Measurements from ENCODE around the gene GCNT1.
"Not testable (repeated sequence)": the region's sequence is repeated elsewhere in the genome, so short reads cannot be mapped to it uniquely, and the experiment has no call there.

The GCNT1 gene

GRCh38 chr9:76444322-76444929 is 14.6 kb upstream of the GCNT1 start:
- DNase-seq = no peak

GRCh38 chr9:76445976-76446375 is 13.0 kb upstream of the GCNT1 start:
- no peak for DNase-seq

- no peak for DNase-seq
These were observed 10.5 kb upstream of the GCNT1 start for GRCh38 chr9:76448501-76448900.

GRCh38 chr9:76451234-76451633 is 7.7 kb upstream of the GCNT1 start:
- DNase-seq = no peak

GRCh38 chr9:76452839-76453238 is 6.1 kb upstream of the GCNT1 start:
- DNase-seq = no peak

GRCh38 chr9:76453785-76454184 is 5.2 kb upstream of the GCNT1 start:
- no peak for DNase-seq

GRCh38 chr9:76454311-76454710 is 4.7 kb upstream of the GCNT1 start:
- no peak for DNase-seq

- peak in 3 of 5 donors; percentile 12 to 38 (median 24) for DNase-seq
These were observed 2.6 kb upstream of the GCNT1 start for GRCh38 chr9:76456202-76456926.

GRCh38 chr9:76459694-76460635 is 983 bp downstream of the GCNT1 start:
- DNase-seq = no peak

- no peak for DNase-seq
These were observed 3.1 kb downstream of the GCNT1 start for GRCh38 chr9:76462126-76462525.

GRCh38 chr9:76463211-76463610 is 4.2 kb downstream of the GCNT1 start:
- DNase-seq = no peak

GRCh38 chr9:76464706-76465105 is 5.7 kb downstream of the GCNT1 start:
- DNase-seq = no peak

GRCh38 chr9:76465442-76466298 is 6.7 kb downstream of the GCNT1 start:
- no peak for DNase-seq

GRCh38 chr9:76466299-76466605 is 7.3 kb downstream of the GCNT1 start:
- DNase-seq = no peak

- DNase-seq = no peak
These were observed 15.4 kb downstream of the GCNT1 start for GRCh38 chr9:76474419-76474818.

GRCh38 chr9:76475686-76476085 is 16.7 kb downstream of the GCNT1 start:
- DNase-seq = no peak

GRCh38 chr9:76477818-76478217 is 18.8 kb downstream of the GCNT1 start:
- DNase-seq = not testable (repeated sequence)

GRCh38 chr9:76478226-76478625 is 19.2 kb downstream of the GCNT1 start:
- DNase-seq = no peak

GRCh38 chr9:76479337-76479736 is 20.4 kb downstream of the GCNT1 start:
- not testable (repeated sequence) for DNase-seq

- no peak for DNase-seq
These were observed 27.2 kb downstream of the GCNT1 start for GRCh38 chr9:76486151-76486550.

GRCh38 chr9:76490249-76490990 is 31.4 kb downstream of the GCNT1 start:
- DNase-seq = no peak

GRCh38 chr9:76491056-76491455 is 32.1 kb downstream of the GCNT1 start:
- DNase-seq = not testable (repeated sequence)
